ENCODE results near the gene ACAP3.

GRCh38 chr1:1336931-1337792, 29.4 kb upstream of the ACAP3 start:
- TF ChIP-seq CTCF (IDR thresholded peaks at IDR 0.05; ENCODE audit: low read length) = no peak
- TF ChIP-seq EZH2 (optimal IDR thresholded peaks at IDR 0.05; ENCODE audit: low read depth, low read length) = no peak

Data from MM.1S (cell line).